ENCODE data around the gene ADNP.

- TF ChIP-seq CTCF (conservative IDR thresholded peaks at IDR 0.05; ENCODE audit: low read length) (no peak), EZH2phosphoT487 (IDR thresholded peaks at IDR 0.05; ENCODE audit: borderline replicate concordance, low read depth, low read length) (no peak)
Measured at GRCh38 chr20:50866036-50866685, 65.1 kb downstream of the ADNP start.
